GM11168 (cell line): ENCODE data around the gene NFE2L3.
"Not testable (repeated sequence)": the region's sequence is repeated elsewhere in the genome, so short reads cannot be mapped to it uniquely, and the experiment has no call there.

Source experiments
- in situ Hi-C: fragments of 300-500 bp; cut with MboI; formaldehyde crosslinking; loops from one replicate; pipeline ENCODE4 v1.12.0; 2022; ENCODE audit warnings: low sequenced_read_pairs; ENCODE audit not compliant: unreplicated experiment

The NFE2L3 gene

GRCh38 chr7:26144184-26145080 lies 7.6 kb upstream of the NFE2L3 start:
- in situ Hi-C loops = no loop called here

GRCh38 chr7:26145238-26145637 lies 6.8 kb upstream of the NFE2L3 start:
- in situ Hi-C loops = no loop called here

GRCh38 chr7:26147030-26147429 lies 5.0 kb upstream of the NFE2L3 start:
- in situ Hi-C loops = no loop called here

GRCh38 chr7:26147646-26148306 lies 4.2 kb upstream of the NFE2L3 start:
- in situ Hi-C loops = not testable (repeated sequence)

- in situ Hi-C loops = not testable (repeated sequence)
Measured at GRCh38 chr7:26148307-26148700, 3.7 kb upstream of the NFE2L3 start.

- in situ Hi-C loops = no loop called here
Measured at GRCh38 chr7:26149391-26149977, 2.5 kb upstream of the NFE2L3 start.

- in situ Hi-C loops = no loop called here
Measured at GRCh38 chr7:26151096-26151495, 902 bp upstream of the NFE2L3 start.

GRCh38 chr7:26151650-26151952 lies 397 bp upstream of the NFE2L3 start:
- in situ Hi-C loops = no loop called here

GRCh38 chr7:26152782-26153240 lies 813 bp downstream of the NFE2L3 start:
- in situ Hi-C loops = not testable (repeated sequence)

- in situ Hi-C loops = no loop called here
Measured at GRCh38 chr7:26153241-26153822, 1.3 kb downstream of the NFE2L3 start.

GRCh38 chr7:26153823-26154783 lies 2.1 kb downstream of the NFE2L3 start:
- in situ Hi-C loops = no loop called here

GRCh38 chr7:26155531-26156375 lies 3.8 kb downstream of the NFE2L3 start:
- in situ Hi-C loops = no loop called here

- in situ Hi-C loops = no loop called here
Measured at GRCh38 chr7:26156451-26157420, 4.7 kb downstream of the NFE2L3 start.

GRCh38 chr7:26157520-26158105 lies 5.6 kb downstream of the NFE2L3 start:
- in situ Hi-C loops = no loop called here

GRCh38 chr7:26159243-26159642 lies 7.2 kb downstream of the NFE2L3 start:
- in situ Hi-C loops = no loop called here

GRCh38 chr7:26160896-26161295 lies 8.9 kb downstream of the NFE2L3 start:
- in situ Hi-C loops = no loop called here

GRCh38 chr7:26162431-26162830 lies 10.4 kb downstream of the NFE2L3 start:
- in situ Hi-C loops = no loop called here
